SK-N-SH (cell line): ENCODE results near the gene TMCO6. TPM values are rescaled to one million over a fixed set of nuclear protein-coding genes. Genes with fewer than 3 reads are reported as not detected.
A peak's percentile ranks its signal among the peaks of the same experiment; 100 is the strongest.
"Not testable (repeated sequence)": the region's sequence is repeated elsewhere in the genome, so short reads cannot be mapped to it uniquely, and the experiment has no call there.

Experiments used
- CTCF ChIA-PET: fragments of 300-600, 350-600 bp; formaldehyde crosslinking; extraction: SDS; loops from one replicate; lab custom pipeline; 2021; lab: Yijun Ruan, JAX
- POLR2A ChIA-PET: fragments of 350-600 bp; sonication (Branson Sonifier 250); formaldehyde crosslinking; extraction: SDS; loops from one replicate; lab custom pipeline; 2020; ENCODE audit warnings: antibody characterized with exemption, inconsistent platforms; lab: Yijun Ruan, JAX
- DNase-seq: peaks from one replicate; pipeline ENCODE4 v3.0.0; 2012
- H2AFZ ChIP-seq: fragments of 200-600 bp; sonication (generic); 2 replicates; pipeline ENCODE4 v1.8.1; 2016; ENCODE audit warnings: antibody characterized with exemption, mild to moderate bottlenecking, low read depth
- H3F3A ChIP-seq: fragments of 200-600 bp; sonication (generic); replicated peaks from 2 replicates; pipeline ENCODE3; 2016; ENCODE audit warnings: antibody characterized with exemption, mild to moderate bottlenecking; ENCODE audit not compliant: insufficient read depth
- H3K27ac ChIP-seq, 2 experiments: fragments of 200-500 bp in 1 of 2; fragments of 200-600 bp in 1 of 2; sonication (Bioruptor generic) in 1 of 2; sonication (generic), shearing (Covaris generic) in 1 of 2; 2 replicates each; pipeline versions ENCODE4 v1.5.1 to v1.6.1; 2014 to 2016; ENCODE audit warnings: low read depth in 2 of 2, inconsistent platforms in 1 of 2, low read length in 1 of 2, mild to moderate bottlenecking in 1 of 2, mixed read lengths in 1 of 2
- H3K27me3 ChIP-seq: fragments of 200-600 bp; sonication (generic), shearing (Covaris generic); 2 replicates; pipeline ENCODE4 v1.6.1; 2016; ENCODE audit warnings: mixed run types; ENCODE audit not compliant: insufficient read depth
- H3K36me3 ChIP-seq, 2 experiments: fragments of 200-500 bp in 1 of 2; fragments of 200-600 bp in 1 of 2; sonication (Bioruptor generic) in 1 of 2; sonication (generic) in 1 of 2; replicated peaks in 1 of 2; 2 replicates each; pipeline versions ENCODE3 to v1.5.1; 2014 to 2016; ENCODE audit warnings: low read length in 1 of 2, mild to moderate bottlenecking in 1 of 2; ENCODE audit not compliant: insufficient read depth in 2 of 2, control insufficient read depth in 1 of 2
- H3K4me1 ChIP-seq, 2 experiments: fragments of 200-500 bp in 1 of 2; fragments of 200-600 bp in 1 of 2; sonication (Bioruptor generic) in 1 of 2; sonication (generic), shearing (Covaris generic) in 1 of 2; 2 replicates each; pipeline versions ENCODE4 v1.5.1 to v1.6.1; 2014 to 2016; ENCODE audit warnings: low read depth in 1 of 2, low read length in 1 of 2, mixed run types in 1 of 2; ENCODE audit not compliant: insufficient read depth in 2 of 2, control insufficient read depth in 1 of 2
- H3K4me2 ChIP-seq: fragments of 200-600 bp; sonication (generic), shearing (Covaris generic); 2 replicates; pipeline ENCODE4 v1.6.1; 2017; ENCODE audit warnings: mixed run types
- H3K4me3 ChIP-seq, 2 experiments: fragments of 200-500 bp in 1 of 2; fragments of 200-600 bp in 1 of 2; sonication (Bioruptor generic) in 1 of 2; sonication (generic), shearing (Covaris generic) in 1 of 2; 2 replicates each; pipeline versions ENCODE4 v1.5.1 to v1.8.1; 2014 to 2016; ENCODE audit warnings: low read depth in 2 of 2, inconsistent platforms in 1 of 2, low read length in 1 of 2, mild to moderate bottlenecking in 1 of 2, mixed read lengths in 1 of 2, moderate library complexity in 1 of 2
- H3K79me2 ChIP-seq: fragments of 200-600 bp; sonication (generic); 2 replicates; pipeline ENCODE4 v1.8.1; 2017; ENCODE audit warnings: mild to moderate bottlenecking; ENCODE audit not compliant: insufficient read depth
- H3K9ac ChIP-seq: fragments of 200-600 bp; sonication (generic); 2 replicates; pipeline ENCODE4 v1.6.1; 2017; ENCODE audit warnings: mixed run types
- H3K9me2 ChIP-seq: fragments of 200-600 bp; sonication (generic); 2 replicates; pipeline ENCODE4 v1.6.1; 2017; ENCODE audit warnings: mixed run types
- H3K9me3 ChIP-seq: fragments of 200-600 bp; sonication (generic); 2 replicates; pipeline ENCODE4 v1.6.1; 2017; ENCODE audit warnings: mixed run types, mild to moderate bottlenecking, moderate library complexity
- H4K20me1 ChIP-seq: fragments of 200-600 bp; sonication (generic); 2 replicates; pipeline ENCODE4 v1.6.1; 2017; ENCODE audit warnings: mild to moderate bottlenecking, mixed run types; ENCODE audit not compliant: insufficient read depth
- ELF1 ChIP-seq: IDR thresholded peaks from 2 replicates; pipeline ENCODE4 v1.4.0; 2012
- EZH2phosphoT487 ChIP-seq: fragments of 200-600 bp; sonication (generic); IDR thresholded peaks from 2 replicates; pipeline ENCODE4 v1.6.1; 2017; ENCODE audit warnings: low read depth, mixed run types, mild to moderate bottlenecking, antibody characterized with exemption, moderate library complexity, borderline replicate concordance
- FOSL2 ChIP-seq: IDR thresholded peaks from 2 replicates; pipeline ENCODE4 v1.4.0; 2012; ENCODE audit warnings: low read depth, mild to moderate bottlenecking, moderate library complexity, borderline replicate concordance
- FOXJ3 ChIP-seq: sonication (generic); formaldehyde crosslinking; IDR thresholded peaks from 2 replicates; pipeline ENCODE4 v1.5.1; 2020; ENCODE audit warnings: mild to moderate bottlenecking, missing genetic modification reagents
- FOXM1 ChIP-seq: IDR thresholded peaks from 2 replicates; pipeline ENCODE4 v1.4.0; 2012; ENCODE audit warnings: low read depth, mild to moderate bottlenecking
- GATA2 ChIP-seq: sonication (generic); formaldehyde crosslinking; IDR thresholded peaks from 2 replicates; pipeline ENCODE4 v1.5.0; 2020; ENCODE audit warnings: mild to moderate bottlenecking, missing genetic modification reagents
- JUND ChIP-seq: IDR thresholded peaks from 2 replicates; pipeline ENCODE4 v1.4.0; 2012
- TCF12 ChIP-seq: IDR thresholded peaks from 2 replicates; pipeline ENCODE4 v1.4.0; 2012
- YY1 ChIP-seq: IDR thresholded peaks from 2 replicates; pipeline ENCODE4 v1.4.0; 2012; ENCODE audit warnings: low read depth, mild to moderate bottlenecking
- WGBS: methylation state at CpG from one replicate; pipeline ENCODE4 v1.1.6; 2017; ENCODE audit warnings: low lambda C conversion rate; 5-methylcytosine and 5-hydroxymethylcytosine counted together
- polyA plus RNA-seq, 3 experiments: library from polyadenylated mRNA; depleted of rRNA; stranded (reverse); fragments of >200 nt; gene quantifications; 2 replicates each; pipeline ENCODE4 v1.2.3, GENCODE V29; 2012
- TF ChIP-seq, protein P1 (sequence below): IDR thresholded peaks from 2 replicates; pipeline ENCODE4 v1.4.0; 2012; ENCODE audit warnings: low read depth

TMCO6 gene
- polyA plus RNA-seq, 1 of the 3 experiments (the other 2 are of a cell fraction): 27.7 TPM

DNA sequence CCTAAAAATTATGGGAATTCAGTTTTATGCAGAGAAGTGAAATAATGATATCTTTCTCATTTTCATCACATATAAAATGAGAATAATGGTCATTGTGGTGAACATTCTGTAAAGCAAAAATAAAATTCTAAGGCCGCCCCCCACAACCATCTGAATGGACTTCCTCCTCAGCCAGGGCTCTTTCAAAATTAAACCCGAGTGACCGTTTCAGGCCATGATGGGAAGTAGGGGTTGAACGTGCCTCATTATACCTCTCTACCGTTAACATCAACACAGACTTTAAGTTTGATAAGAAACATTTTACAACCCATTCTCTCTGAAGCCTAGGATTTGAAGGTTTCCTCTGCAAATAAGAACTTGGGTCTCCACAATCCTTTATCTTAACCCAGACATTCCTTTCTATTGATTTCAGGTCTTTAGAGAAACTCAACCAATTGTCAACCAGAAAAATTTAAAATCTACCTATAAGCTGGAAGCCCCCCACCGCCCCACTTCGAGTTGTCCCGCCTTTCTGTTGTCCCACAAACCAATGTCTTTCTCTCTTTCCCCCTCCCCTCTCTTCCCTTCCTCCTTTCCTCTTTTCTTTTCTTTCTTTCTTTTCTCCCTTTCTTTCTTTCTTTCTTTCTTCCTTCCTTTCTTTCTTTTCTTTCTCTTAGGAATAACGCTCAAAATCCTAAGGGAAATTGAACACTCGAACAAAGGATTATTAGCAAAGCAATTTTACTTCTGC lies 1.7 kb upstream of the TMCO6 start:
- Histone ChIP-seq H3F3A (peaks cover 5% of the 10 kb centered on the region), H3K27ac (no peak overlapping the region), H2AFZ (no peak overlapping the region), H3K79me2 (peaks cover 15% of the 10 kb centered on the region), H3K27me3 (no peaks in the 10 kb centered on the region), H3K9me2 (no peaks in the 10 kb centered on the region), H4K20me1 (no peaks in the 10 kb centered on the region), H3K9me3 (no peaks in the 10 kb centered on the region), H3K9ac (no peak overlapping the region), H3K4me1 (peaks cover 0 to 9% of the 10 kb centered on the region in 2 experiments; a peak in 2 of 4 replicates), H3K36me3 (peaks cover 4 to 6% of the 10 kb centered on the region in 2 experiments), H3K4me3 (no peak overlapping the region), H3K4me2 (no peak overlapping the region)
- TF ChIP-seq YY1 (no peak), FOSL2 (no peak), FOXM1 (no peak), ELF1 (no peak), TCF12 (no peak), FOXJ3 (no peak), GATA2 (CRISPR knock-in tag) (no peak)
- TF ChIP-seq, protein P1, sequence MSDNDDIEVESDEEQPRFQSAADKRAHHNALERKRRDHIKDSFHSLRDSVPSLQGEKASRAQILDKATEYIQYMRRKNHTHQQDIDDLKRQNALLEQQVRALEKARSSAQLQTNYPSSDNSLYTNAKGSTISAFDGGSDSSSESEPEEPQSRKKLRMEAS: no peak
- 91% methylated on average over 10 of the region's 10 CpGs for WGBS
- CTCF ChIA-PET: no interaction called here
- DNase-seq: no peak
- POLR2A ChIA-PET: no interaction called here

- not testable (repeated sequence) for H3K9me2 ChIP-seq, H3F3A ChIP-seq, H4K20me1 ChIP-seq, H3K4me1 ChIP-seq, H3K27me3 ChIP-seq, DNase-seq, H3K9me3 ChIP-seq
- peak overlapping the region; percentile 45 for H3K4me2 ChIP-seq
- 38% methylated on average over 8 of the region's 9 CpGs for WGBS
- POLR2A ChIA-PET: interaction anchor here (1.1 to 2.0 kb wide), 2 partner anchors 9 to 25 kb away, joined by 3 to 9 read pairs; partner anchors contain the start of genes IK and NDUFA2
- peak overlapping the region; percentile 77 for H3K4me3 ChIP-seq
- CTCF ChIA-PET: interaction anchor here (0.6 to 2.0 kb wide), 10 partner anchors 8 to 287 kb away, joined by 3 to 7 read pairs (median 4); partner anchors contain the start of genes IK and NDUFA2
- peaks cover 18% of the 10 kb centered on the region for H3K79me2 ChIP-seq
- H2AFZ ChIP-seq: peak overlapping the region; percentile 98
- H3K9ac ChIP-seq: peak overlapping the region; percentile 12; the same call in 1 of the 2 replicates
- H3K36me3 ChIP-seq: peaks cover 6 to 10% of the 10 kb centered on the region in 2 experiments
- peak overlapping the region; percentile 60 to 76; a peak in 3 of 4 replicates for H3K27ac ChIP-seq
Observed at GRCh38 chr5:140638898-140639147, 428 bp upstream of the TMCO6 start.

DNA sequence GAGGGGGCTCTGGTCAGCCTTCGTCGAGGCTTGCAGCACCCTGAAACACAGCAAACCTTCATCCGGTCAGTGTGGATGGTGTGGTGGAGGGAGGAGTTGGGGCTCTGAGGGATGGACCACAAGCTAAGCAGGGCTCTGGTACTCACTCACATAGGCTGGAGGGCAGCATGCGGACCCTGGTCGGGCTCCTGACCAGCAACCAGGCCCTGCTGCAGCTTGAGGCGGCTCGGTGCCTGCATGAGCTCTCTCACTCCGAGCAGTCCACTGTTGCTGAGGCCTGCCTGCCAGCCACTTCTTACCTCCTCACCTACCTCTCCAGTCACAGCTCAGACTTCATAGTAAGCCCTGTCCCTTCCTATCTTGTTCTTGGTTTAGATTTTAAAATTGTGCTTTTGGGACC lies 2.5 kb downstream of the TMCO6 start:
- Histone ChIP-seq H3F3A (peaks cover 5% of the 10 kb centered on the region), H3K36me3 (peaks cover 23 to 28% of the 10 kb centered on the region in 2 experiments), H3K9me2 (no peaks in the 10 kb centered on the region), H3K9me3 (no peaks in the 10 kb centered on the region), H2AFZ (no peak overlapping the region), H3K27ac (no peak overlapping the region), H3K4me3 (no peak overlapping the region), H4K20me1 (no peaks in the 10 kb centered on the region), H3K27me3 (no peaks in the 10 kb centered on the region), H3K4me1 (peaks cover 5 to 13% of the 10 kb centered on the region in 2 experiments; a peak in 3 of 4 replicates), H3K79me2 (peaks cover 42% of the 10 kb centered on the region), H3K9ac (no peak overlapping the region), H3K4me2 (no peak overlapping the region)
- TF ChIP-seq JUND (no peak), EZH2phosphoT487 (no peak)
- ChIA-PET POLR2A (interaction anchor here (1.3 kb wide), 1 partner anchor 49 kb away, joined by 4 read pairs; the partner anchor contains the start of genes HARS1 and HARS2), CTCF (interaction anchor here (1.7 kb wide), 1 partner anchor 269 kb away, joined by 5 read pairs; no protein-coding TSS in a partner anchor)
- DNase-seq: no peak
- 85% methylated on average over 6 of the region's 8 CpGs for WGBS
